DMS53 treated with DMSO at 0.1 percent for 48 hours (cell line): ENCODE measurements around the gene KISS1.

ENCODE experiments used
- DNase-seq: peaks from one replicate; lab custom pipeline; 2025; ENCODE audit not compliant: unreplicated experiment; lab: John Stamatoyannopoulos, UW

The KISS1 gene

DNA sequence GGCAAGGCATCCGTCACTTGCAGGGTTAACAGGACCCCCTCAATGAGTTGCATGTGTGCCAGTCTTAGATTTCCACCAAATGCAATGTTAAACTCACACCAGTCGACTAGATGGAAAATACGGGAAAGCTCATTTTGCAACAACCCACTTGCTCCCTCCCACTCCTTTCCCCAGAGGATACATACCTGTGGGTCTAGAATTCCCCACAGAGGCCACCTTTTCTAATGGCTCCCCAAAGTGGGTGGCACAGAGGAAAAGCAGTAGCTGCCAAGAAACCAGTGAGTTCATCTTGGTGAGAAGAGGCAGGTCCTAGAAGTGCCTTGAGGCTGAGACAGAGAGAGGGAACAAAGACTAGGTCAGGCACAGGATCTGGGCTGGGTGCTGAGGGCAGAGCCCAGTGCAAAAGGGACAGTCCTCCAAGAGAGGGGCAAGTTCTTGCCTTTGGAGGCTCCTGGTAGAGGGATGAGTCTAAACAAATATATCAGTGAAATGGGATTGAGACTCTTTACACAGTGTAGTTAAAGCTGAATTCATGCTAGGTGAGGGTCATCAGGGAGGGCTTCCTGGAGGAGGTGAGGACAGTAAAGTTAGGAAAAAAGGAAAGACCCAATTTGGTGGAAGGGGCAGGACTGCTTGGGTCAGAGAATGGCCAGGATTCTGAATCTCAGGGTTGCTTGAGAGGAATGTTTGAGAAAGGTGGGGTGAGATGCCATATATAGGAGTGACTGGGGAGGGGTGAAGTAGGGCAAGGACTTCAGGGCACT is 3.5 kb downstream of the KISS1 start:
- DNase-seq: no peak

DNA sequence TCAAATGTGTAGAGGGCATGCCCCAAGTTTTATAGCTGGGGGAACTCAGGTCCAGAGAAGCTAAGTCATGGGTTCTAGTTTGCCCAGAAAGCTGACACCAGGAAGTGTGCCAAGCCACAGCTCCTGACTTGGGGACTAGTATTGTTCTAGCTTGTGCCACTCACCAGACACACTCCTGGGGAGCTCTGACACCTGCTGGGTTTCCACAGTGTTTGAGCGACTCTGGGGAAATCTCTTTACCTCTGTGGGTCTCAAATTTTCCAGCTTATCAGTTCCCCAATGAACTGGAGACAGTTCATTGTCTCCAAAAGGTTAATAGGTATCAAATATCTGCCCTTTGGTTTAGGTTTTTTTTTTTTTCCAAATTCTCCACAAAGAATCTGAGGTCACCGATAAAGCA is 4.2 kb downstream of the KISS1 start:
- DNase-seq: no peak

DNA sequence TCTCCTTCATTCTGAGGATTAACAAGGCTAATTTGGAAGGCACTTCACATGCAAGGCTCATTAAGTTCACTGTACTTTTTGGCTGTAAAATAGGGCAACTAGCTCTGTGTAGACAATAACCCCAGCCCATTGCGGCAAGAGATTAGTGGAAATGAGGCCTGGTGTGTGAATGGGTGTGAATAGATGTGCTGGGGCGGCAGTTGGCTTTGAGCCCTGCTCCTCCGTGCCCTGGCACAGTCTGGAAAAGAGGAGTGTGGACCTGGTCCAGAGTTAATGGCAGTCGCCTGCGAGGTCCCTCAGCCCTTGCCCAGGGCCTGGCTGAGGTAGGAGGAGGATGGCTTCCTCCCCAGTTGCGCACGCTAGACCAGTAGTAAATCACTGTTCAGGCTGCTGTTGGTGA is 4.8 kb downstream of the KISS1 start:
- no peak for DNase-seq

DNA sequence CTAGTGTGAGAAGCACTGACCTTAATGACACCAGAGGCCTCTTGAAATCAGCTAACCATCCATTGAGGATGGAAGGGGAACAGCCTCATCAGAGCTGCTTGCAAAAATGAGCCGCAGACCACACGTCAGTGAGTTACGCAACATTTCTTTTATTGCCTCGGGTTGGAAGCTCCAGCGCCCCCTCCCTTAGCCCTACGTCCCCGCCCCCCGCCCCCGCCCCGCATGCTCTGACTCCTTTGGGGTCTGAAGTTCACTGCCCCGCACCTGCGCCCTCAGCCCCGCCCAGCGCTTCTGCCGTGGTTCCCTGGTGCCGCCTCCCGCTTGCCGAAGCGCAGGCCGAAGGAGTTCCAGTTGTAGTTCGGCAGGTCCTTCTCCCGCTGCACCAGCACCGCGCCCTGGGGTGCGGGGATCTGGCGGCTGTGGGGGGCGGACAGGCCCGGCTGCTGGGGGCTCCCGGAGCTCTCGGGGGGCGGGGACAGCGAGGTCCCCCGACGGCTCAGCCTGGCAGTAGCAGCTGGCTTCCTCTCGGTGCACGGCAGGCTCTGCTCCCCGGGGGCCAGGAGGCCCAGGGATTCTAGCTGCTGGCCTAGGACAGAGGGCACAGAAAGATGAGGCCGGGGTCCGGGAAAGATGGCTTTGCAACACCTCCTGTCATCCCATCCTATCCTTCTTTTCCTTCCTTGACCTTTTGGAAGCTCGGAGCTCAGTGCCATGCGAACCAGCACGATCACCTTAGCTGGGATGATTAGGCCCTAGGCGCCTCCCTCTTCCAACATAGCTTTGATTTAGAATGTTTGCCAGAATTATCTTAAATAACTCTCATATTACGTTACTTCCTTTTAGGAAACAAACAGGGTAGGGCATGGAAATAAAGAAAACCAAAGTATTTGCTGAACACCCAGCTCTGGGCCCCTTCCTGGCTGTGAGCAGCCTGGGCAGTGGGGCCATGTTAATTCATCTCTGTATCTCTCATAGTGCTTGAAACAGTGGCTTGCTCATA is 5.8 kb downstream of the KISS1 start:
- DNase-seq: peak; percentile 41

DNA sequence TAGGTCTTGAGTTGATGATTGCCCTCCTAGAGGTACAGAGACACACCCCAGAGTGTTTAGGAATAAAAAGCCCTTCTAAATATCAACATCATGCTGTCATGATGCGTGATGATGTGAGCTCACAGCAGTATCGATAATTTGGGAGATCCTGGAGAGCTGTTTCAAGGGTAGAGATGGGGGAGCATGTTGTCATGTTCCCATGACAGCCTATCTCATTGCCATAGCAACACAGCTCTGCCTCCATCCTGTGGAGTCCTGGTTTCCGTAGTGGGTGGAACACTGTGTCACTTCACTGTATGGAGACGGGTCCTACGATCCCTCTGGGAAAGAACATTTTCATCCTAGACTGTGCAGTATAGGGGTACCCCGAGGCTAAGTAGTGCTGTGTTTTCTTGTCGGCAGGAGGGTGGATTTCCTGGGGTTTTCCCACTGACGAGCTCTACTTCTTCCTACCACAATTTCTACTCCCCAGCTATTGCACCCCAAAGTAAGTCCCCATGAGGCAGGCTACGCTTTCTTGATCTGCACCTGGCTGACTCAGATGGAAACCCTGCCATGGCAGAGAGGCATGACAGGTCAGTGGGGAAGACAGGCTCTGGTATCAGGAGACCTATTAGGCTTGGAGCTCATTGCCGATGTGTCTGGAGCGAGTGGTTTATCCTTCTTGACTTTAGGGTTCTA is 7.2 kb downstream of the KISS1 start:
- no peak for DNase-seq

DNA sequence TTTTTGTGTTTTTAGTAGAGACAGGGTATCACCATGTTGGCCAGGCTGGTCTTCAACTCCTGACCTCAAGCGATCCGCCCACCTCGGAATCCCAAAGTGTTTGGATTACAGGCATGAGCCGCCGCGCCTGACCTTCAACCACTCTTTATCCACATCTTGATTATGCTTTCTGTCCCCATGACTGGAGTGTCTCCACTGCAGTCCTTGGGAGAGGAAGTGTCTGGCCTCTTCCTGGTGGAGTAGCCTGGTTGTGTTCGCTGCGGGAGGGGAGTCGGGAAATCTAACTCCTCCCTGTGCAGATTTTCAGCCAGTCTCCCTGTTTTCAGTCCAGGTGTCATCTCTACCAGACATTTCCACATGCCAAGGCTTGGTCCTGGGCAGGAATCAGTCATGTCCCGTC is 9.7 kb downstream of the KISS1 start:
- DNase-seq: no peak

DNA sequence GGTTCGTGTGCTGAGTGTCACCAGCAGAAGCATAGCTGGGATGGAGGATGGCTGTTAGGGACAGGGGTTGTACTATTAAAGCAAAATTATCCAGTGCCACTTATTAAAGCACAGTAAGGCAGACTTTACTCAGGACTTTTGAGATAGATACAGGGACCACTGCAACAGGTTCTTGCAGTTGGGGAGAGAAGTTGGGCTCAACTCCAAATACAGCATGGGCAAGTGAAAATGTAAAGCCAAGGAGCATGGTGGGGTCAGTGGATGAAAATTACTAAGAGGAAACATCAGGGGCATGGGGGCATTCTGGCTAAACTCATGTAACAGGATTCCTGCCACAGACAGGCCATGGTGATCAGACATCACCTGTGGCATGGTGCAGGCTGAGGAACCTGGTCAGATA is 15.2 kb downstream of the KISS1 start:
- DNase-seq: no peak

DNA sequence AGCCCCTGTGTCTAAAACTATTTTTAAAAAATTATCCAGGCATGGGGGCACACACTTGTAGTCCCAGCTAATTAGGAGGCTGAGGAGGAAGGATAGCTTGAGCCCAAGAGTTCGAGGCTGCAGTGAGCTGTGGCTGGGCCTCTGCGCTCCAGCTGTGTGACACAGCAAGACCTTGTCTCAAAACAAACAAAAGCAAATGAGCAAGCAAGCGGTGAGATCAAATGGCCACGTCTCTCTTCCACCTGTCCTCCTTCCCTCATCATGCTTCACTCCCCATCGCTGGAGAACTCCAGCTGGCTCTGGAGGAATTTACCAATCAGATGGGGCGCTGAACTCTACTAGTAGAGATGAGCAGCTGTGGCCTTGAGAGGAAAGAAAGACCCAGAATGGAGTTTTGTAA is 16.2 kb downstream of the KISS1 start:
- peak; percentile 88 for DNase-seq

DNA sequence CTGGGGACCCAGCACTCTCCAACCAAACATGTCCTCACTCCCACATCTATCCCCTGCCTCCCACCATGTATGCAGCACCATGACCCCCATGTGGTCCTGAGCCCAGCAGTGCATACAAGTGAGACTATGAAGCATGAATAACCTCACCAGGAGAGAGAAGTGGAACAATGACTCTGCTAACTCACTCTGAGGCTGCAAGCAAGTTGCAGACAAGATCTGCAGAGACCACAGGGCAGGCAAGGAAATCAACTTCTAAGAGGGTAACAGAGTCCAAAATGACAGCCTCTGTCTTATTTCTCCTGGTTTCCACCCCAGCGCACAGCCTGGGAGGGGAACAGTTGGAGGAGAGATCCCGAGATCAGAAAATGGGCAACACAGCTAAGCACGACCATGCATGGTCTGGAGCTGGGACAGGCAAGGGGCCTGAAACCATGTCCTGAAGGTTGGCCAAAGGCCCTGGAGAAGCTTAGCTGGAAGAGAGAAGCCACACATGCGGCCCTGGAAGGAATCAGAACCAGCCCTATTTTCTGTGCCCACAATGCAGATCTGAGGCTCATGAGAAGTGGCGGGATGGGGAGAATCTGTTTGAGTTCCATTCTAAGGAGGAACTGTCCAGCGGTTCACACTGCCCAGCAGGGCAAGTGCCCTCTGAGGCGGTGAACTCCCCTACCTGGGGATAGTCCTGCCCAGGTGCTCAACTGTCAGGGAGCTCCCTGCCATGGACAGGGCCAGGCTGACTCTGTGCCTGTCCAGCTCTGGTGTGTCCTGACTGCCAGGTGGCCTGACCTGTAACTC is 17.6 kb downstream of the KISS1 start:
- DNase-seq: no peak

DNA sequence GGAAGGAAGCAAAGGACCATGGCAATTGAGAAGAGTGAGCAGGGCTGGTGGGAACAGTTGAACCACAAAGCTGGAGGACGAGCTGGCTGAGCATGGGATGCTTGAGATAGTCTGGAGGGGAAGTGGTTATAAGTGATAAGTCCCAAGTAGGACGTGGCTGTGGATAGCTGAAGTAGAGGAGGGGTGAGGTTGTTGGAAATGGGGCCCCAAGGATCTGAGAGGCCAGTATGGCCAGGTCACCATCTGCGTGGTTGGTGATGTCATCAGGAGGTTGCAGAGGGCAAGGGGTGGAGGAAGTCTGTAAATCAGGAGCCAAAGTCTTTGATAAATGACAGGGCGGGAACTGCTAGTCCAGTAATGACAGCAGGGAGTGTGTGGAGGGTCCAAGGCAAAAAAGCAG is 19.2 kb downstream of the KISS1 start:
- no peak for DNase-seq

DNA sequence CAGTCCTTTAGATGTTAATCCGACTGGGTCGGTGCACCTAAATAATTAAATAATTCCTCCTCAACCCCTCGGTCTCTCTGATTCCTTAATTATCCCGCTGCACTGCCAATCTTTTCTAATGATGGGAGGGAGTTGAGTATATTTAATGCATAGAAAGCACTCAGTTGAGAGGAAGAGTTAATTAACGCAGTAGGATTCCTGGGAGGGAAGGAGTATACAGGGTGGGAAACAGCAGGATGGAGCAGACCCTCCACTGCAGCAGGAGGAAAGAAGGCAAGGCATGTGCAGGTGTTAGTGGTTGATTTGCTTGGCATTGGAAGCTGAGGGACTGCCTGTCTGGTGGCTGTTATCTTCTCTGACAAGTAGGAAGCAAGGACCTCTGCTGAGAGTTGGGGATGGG is 20.2 kb downstream of the KISS1 start:
- no peak for DNase-seq

DNA sequence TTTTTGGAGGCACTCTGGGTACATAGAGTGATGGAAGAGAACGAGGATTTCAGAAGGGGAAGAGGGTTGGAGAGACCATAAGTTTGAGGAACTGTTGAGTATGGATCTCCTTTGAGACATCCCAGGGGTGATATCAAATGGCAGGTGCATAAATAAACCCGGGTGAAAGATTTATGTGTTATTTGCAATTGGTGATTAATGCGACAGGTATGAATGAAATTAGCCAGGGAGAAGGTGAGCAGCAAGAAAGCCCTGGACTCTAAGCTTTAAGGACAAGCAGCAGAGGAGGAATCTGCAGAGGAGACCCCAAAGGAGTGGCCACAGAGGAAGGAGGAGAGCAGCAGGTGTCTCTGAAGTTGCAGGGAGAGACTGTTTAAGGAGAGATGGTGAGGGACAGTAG is 21.3 kb downstream of the KISS1 start:
- DNase-seq: no peak

DNA sequence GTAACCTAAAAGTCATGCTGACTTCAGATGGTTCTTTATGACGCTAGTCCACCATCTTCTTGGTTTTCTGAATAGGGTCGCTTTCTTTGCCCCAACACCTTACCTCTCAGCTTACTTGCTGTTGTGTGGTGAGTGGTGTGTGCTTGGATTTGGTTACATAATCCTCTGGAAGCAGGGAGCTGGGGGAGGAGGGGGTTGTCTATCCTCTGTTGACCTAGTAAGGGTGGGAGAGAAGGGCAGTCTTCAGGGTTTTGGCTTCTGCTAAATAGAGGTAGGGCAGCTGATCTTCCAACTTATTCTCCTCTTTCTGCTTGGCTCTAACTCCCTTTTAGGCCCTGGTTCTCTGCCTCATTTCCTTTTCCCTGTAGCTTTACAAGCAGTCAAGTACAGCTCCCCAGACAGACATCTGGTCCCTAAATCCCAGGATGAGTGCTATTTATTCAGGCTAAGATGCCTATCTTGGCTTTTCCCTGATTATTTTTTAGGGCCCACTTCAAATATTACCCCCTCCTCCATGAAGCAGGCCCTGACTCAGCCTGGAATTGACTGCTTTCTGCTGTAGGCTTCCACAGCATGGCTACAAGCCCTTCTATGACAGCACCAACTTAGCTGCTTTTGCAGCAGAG is 23.8 kb downstream of the KISS1 start:
- DNase-seq: no peak

DNA sequence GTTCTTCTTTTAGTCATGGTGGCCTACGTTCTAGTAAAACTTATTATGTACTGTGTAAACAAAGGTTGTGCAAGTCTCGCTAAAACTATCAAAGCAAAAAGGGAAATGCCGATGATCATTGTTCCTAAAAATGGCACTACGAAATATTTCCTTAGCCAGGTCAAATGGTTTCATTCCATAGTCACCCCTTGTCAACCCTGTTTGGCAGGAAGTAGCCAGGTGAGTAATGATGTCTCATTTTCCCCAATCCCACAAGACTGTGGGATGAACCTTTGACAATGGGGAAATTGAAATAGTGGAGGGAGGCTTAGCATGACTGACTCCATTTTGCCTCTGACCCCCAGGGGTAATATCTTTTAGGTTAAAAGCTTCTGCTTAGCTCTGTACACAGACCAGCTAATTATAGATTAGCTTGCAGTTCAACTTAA is 24.5 kb downstream of the KISS1 start:
- no peak for DNase-seq

DNA sequence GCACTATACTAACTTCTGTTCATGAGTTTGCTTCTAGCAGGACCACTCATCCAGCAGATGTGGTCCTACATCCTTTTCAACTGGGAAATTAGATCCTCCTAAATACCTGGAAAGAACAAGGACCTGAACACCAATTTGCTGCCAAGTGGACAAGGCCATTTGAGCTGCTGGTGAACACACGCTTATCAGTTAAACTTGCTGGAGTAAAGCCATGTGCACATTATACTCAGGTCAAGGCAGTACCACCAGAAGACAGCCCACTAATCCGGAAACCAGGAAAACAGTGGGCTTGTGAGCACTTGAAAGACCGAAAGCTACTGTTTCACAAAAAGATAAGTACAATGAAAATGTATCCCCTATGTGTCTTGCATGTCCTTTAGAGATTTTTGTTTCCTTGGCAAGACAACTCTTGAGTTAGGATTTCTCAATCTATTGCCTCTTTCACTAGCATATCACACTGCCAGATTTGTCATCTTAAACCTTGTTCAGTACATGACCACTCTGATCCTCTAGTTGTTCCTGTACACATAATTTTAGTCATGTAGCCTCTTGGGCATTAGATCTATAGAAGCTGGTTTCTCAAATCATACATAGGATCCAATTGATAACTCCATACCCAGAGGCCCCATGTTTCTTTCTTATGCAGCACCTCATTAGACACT is 25.7 kb downstream of the KISS1 start:
- no peak for DNase-seq

DNA sequence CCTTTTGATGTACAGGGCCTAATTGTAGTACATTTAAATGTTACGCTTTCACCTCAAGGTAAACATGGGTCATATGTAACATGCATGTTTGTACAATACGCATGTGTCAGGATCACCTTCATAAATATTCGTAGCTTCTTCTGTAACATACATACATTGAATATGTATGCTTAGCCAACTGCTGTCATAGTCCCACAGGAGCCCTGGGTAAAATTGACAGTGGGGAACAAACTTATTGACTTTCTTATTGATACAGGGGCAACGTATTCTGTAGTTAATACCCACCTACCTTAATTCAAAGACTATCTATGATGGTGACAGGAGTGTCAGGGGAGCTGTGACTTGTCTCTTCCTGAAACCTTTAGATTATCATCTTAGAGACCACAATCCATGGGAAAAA is 26.4 kb downstream of the KISS1 start:
- no peak for DNase-seq

DNA sequence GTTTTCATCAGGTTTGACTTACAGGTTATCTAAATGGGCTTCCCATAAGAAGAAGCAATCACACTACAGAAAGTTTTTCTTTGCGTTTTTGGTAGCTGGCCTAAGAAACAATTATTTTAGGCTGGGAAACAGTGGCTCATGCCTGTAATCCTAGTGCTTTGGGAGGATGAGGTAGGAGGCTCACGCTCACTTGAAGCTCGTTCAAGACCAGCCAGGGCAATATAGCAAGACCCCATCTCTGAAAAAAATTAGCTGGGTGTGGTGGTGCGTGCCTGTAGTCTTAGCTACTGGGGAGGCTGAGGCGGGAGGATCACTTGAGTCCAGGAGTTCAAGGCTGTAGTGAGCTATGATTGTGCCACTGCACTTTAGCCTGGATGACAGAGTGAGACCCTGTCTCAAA is 28.6 kb downstream of the KISS1 start:
- DNase-seq: no peak

DNA sequence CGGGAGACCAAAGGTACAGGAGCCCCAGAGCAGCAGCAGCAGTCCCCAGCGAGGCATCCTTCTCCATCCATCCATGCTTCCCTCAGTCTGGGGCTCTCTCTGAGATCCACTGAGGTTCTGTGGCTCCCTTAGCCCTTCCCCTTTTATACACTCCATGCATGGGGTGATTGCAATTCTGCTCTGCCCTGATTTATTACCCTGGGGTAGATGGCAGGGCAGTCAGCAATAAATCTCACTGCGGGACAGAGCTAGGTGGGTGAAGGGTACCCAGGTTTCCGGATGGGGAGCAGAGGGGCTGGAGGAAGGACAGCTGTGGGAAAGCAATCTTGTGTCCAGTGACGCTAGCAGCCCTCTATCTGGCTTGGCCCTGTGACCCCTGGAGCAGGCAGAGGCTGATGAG is 30.1 kb downstream of the KISS1 start, which contains the start of gene REN:
Gene REN (minus strand): TSS at position 119 of the 400 bp plus-strand sequence. CDS start 44 bp downstream, at position 75.
- no peak for DNase-seq

DNA sequence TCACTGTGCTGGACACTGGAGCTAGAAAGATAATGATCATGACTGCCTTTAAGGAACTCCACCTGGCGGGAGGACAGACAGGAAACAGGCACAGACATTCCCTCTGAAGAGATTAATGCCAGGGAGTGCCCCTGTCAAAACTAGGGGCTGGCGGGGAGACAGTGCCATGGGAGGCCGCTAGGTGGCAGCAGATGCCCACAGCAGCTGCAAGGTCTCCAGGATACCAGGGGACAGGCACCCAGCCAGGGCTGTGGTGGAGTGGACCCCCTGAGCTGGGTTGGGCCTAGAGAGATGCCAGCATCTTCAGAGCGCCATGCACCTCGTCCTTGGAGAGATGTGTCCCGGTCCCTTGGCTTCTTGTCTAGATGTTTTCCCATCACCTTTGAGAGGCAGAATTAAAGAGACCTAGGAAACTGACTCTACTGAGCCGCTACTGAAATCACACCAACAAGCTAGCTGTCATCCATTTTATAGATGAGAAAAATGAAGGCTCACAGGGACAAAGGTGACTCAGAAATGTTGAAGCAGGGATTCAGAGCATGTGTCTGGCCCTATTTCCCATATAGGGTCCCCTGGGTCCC is 33.7 kb downstream of the KISS1 start:
- DNase-seq: peak; percentile 92
